HG02970 (cell line): ENCODE results near the gene AKR1D1.
"Not testable (repeated sequence)": the region's sequence is repeated elsewhere in the genome, so short reads cannot be mapped to it uniquely, and the experiment has no call there.

Experiments
- ATAC-seq: cut with Tn5 transposase; IDR thresholded peaks from one replicate; pipeline ENCODE4 v1.9.1; 2021; ENCODE audit warnings: mild to moderate bottlenecking, moderate library complexity, moderate number of reproducible peaks; ENCODE audit not compliant: unreplicated experiment, low FRiP score

The AKR1D1 gene

DNA sequence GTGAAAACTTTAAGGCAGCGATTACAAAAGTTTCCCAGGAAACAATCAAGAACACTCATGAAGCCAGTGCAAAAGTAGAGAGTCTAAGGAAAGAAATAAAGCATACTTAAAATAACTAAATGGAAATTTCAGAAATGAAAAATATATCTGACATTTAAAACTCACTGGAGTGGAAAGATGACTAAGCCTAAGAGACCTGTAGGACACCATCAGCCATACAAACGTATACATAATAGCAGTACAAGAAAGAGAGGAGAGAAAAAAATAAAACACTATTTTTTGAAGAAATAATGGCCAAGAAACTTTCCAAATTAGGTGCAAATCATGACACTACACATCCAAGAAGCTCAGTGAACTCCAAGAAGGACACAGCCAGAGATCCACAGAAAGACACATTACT is 5.4 kb upstream of the AKR1D1 start:
- no peak for ATAC-seq

- no peak for ATAC-seq
Observed at GRCh38 chr7:138072726-138073125, 3.5 kb upstream of the AKR1D1 start.

DNA sequence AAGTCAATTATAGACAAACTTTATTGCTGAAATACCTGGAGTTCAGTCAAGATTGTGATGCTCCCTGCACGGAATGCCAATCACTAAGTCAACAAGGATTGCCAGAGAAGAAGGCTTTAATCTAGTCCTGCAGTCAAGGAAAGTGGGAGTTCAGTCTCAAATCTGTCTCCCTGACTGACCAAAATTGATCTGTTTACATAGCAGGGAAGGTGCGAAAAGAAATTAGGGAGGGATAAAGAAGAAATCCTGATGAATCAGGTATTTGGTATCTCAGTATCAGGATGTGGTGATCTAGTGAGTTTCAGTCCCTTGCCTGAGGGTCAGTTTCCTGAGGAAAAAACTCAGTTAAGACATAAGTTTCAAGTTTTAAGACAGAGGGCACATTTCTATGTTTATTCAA is 2.1 kb upstream of the AKR1D1 start:
- ATAC-seq = no peak

GRCh38 chr7:138074540-138074939 is 1.7 kb upstream of the AKR1D1 start:
- ATAC-seq = no peak

DNA sequence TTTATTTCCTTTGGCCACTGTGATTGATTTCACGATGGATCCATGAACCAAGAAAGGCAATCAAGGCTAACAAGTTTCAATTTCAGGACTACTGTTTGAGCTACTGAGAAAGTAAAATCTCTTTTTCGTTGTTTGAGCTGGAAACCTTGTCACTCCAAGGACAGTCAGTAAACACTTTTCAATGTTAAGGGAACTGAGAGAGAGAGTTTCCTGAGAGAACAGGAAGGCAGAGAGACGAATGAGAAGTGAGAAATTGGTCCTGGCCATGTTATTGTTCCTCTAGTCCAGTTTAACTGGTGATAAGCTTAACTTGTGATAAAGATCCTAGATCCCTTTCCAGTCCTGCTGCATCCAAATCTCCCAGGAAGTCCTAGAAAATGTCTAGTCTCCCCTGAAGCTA is 909 bp upstream of the AKR1D1 start:
- no peak for ATAC-seq

DNA sequence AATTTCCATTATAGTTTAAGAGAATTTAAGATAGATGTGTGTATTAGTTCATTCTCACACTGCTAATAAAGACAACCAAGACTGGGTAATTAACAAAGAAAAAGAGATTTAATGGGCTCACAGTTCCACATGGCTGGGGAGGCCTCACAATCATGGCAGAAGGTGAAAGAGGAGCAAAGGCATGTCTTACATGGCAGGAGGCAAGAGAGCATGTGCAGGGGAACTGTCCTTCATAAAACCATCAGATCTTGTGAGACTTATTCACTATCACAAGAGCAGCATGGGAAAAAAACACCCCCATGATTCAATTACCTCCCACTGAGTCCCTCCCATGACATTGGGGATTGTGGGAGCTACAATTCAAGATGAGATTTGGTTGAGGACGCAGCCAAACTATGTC is 473 bp upstream of the AKR1D1 start:
- ATAC-seq = not testable (repeated sequence)

- ATAC-seq = no peak
Observed at GRCh38 chr7:138077809-138078208, 1.6 kb downstream of the AKR1D1 start.

GRCh38 chr7:138079137-138079536 is 2.9 kb downstream of the AKR1D1 start:
- ATAC-seq = no peak

DNA sequence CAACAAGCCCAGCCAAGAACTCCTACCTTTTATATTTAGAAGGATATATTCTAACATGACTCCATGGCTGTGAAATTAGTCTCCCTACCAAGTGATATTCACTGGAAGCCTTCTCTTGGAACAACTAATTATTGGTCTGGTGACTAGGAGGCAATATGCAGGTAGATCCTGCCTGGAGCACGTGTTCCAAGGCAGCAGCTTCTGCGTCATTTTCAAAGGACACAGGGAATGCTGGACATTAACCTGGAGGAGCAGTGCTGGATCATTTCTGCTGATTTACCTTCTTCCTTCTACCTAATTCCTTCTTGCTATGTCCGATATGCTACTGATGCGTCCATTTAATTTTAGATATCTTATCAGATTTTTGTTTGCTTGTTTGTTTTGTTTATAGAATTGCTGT is 5.6 kb downstream of the AKR1D1 start:
- ATAC-seq = no peak

DNA sequence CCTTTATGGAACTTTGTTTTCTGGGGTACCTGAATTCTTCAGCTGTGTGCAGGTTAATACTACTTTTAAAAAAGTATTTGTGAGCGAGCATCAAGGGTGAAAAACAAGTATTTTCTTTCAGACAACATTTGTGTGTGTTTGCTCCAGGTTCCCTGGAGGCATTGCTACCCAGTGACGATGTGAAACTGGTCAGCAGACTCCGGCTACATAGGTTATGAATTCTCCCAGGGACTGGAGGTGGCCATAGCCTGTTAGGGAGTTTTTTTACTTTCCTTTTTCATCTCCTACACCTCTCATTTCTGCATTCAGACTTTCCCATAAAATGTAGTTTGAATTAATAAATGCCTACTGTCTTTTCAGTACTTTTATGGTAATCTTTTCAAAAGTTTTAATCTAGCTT is 7.6 kb downstream of the AKR1D1 start:
- ATAC-seq = no peak

DNA sequence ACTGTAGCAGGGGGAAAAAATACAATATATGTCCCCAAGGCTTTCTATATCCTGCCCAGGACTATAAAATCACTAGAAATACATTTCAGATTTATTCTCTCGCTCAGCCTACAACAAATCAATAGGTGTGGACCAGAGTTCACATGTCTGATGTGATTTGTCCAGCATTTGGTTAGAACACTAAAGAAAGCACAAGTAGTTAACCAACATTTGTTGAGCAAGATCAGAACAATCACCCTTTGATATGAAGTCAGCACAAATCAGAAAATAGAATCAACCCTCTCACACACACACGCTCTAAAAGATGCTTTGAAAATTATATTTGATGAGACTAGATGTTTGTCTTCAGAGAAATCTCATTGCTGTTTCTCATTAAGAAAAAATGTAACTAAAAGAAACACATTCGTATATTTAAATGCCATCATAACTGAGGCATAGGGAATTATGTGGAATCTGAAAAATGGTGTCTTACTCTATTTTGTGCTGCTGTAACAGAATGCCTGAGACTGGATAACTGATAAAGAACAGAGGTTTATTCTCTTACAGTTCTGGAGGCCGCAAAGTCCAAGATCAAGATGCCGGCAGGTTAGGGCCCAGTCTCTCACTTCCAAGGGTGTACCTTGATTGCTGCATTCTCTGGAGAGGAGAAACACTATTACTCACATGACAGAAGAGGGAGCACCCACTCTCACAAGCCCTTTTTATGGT is 10.5 kb downstream of the AKR1D1 start:
- no peak for ATAC-seq

- ATAC-seq = no peak
Observed at GRCh38 chr7:138089080-138089901, 13.0 kb downstream of the AKR1D1 start.

DNA sequence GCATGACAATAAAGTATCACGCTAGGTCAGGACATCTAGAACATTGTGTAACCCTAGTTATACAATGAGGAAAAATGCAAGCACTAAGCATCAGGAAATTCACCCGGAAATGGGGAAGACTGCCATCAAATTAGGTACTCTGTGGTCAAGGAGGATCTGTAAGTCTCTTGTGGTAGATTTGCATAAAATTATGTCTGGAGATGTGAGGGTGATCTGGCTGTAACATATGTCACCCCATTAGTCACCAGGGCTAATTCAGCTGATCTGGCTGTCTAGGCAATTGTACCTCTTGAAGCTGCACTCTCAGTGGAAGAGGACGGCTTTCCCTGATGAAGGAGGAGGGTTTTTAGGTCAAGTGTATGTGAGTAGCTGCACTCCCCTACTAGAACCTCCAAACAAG is 14.8 kb downstream of the AKR1D1 start:
- ATAC-seq = no peak

DNA sequence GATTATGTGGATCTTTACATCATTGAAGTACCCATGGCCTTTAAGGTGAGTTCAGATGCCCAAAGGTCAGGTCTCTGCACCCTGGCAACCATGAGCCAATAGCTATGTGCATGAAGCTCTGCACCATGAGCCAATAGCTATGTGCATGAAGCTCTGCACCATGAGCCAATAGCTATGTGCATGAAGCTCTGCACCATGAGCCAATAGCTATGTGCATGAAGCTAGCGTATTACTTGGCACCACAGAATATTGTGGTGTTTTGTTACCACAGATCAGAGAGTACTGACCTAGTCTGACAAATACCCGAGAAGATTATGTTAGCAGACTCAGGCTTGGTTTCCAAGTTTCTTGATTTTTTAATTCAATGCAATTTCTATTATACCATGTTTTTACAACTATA is 15.6 kb downstream of the AKR1D1 start:
- ATAC-seq = not testable (repeated sequence)

- ATAC-seq = no peak
Observed at GRCh38 chr7:138092486-138093028, 16.3 kb downstream of the AKR1D1 start.

DNA sequence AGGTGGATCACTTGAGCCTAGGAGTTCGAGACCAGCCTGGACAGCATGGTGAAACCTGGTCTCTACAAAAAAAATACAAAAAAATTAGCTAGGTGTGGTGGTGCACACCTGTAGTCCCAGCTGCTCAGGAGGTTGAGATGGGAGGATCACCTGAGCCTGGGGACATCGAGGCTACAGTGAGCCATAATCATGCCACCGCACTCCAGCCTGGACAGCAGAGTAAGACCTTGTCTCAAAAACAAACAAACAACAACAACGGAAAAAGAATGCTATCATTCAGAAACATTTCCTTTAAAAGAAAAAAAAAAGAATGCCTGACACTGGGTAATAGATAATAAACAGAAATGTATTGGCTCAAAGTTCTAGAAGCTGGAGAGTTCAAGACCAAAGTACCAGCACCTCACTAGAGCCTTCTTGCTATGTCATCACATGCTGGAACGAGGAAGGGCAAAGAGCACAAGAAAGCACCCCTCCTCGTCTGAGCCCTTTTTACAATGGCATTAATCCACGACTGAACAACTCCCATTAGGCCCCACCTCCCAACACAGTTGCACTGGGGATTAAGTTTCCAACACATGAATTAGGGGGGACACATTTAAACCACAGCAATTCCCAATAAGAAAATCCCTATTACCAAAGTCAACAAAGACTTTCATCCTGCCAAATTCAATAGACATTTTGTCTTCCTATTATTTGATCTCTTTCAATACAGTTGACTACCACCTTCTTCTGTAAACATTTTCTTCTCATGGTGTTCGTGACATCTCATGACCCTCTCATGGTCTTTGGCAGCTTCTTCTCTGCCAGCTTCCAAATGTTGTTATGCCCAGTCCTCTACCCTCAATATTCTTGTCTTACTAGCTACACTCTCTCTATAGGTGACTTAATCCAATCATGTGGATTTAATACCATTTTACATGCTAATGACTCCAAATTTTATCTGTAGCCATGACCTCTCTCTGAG is 20.0 kb downstream of the AKR1D1 start:
- no peak for ATAC-seq

DNA sequence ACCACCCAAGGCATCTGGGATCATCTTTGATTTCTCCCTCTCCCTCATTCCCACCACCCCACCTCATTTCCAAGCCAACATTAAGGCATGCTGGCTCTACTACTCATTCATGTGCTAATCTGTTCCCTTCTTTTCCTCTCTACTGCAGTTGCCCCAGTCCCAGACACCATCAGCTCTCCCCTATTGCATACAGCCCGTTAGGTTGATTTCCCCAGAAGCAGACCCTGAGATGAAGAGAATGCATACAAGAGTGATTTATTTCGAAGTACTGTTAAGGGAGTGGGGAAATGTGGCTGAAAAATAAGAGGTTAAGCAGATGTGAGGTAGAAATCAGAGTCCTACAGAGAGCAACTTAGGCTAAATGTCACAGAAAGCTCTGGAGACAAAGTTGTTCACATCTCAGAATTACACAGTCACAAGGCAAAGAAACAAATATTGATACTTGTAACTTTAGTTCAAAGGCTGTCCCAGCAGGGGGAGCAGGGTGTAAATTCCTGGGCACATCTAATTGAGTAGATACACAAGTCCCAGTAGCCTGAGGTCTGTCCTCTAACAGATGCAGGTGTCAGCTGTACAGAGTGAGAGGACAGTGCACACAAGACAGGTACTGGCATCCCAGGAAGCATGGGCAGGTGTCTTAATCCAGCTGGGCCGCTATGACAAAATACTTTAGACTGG is 20.9 kb downstream of the AKR1D1 start:
- ATAC-seq = no peak

- no peak for ATAC-seq
Observed at GRCh38 chr7:138099813-138100212, 23.6 kb downstream of the AKR1D1 start.

- no peak for ATAC-seq
Observed at GRCh38 chr7:138105221-138105620, 29.0 kb downstream of the AKR1D1 start.

- ATAC-seq = no peak
Observed at GRCh38 chr7:138115047-138115446, 38.8 kb downstream of the AKR1D1 start.
